Measurements from ENCODE around the gene SERPINA3.

SERPINA3 gene

DNA sequence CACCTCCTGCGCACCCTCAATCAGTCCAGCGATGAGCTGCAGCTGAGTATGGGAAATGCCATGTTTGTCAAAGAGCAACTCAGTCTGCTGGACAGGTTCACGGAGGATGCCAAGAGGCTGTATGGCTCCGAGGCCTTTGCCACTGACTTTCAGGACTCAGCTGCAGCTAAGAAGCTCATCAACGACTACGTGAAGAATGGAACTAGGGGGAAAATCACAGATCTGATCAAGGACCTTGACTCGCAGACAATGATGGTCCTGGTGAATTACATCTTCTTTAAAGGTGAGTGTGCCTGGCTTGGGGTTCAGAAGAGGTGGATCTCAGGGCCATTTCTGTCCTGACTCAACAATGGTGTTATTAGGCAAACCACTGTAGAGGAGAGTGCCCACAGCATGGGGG lies 2.6 kb downstream of the SERPINA3 start:
- no peak for DNase-seq (ENCODE audit: low read depth)
- Histone ChIP-seq H3K9ac (ENCODE audit: low read length) (no peak overlapping the region), H3K4me1 (ENCODE audit: control insufficient read depth, insufficient read depth, low read length) (peaks cover 21% of the 10 kb centered on the region), H3K4me3 (ENCODE audit: low read length) (no peak overlapping the region), H3K9me3 (ENCODE audit: control insufficient read depth, low read length) (peaks cover 43% of the 10 kb centered on the region), H3K36me3 (ENCODE audit: control insufficient read depth, insufficient read depth, low read length, severe bottlenecking) (peaks cover 7% of the 10 kb centered on the region), H3K27me3 (replicated peaks; ENCODE audit: control insufficient read depth, insufficient read depth, low read length) (peaks cover 7% of the 10 kb centered on the region)

DNA sequence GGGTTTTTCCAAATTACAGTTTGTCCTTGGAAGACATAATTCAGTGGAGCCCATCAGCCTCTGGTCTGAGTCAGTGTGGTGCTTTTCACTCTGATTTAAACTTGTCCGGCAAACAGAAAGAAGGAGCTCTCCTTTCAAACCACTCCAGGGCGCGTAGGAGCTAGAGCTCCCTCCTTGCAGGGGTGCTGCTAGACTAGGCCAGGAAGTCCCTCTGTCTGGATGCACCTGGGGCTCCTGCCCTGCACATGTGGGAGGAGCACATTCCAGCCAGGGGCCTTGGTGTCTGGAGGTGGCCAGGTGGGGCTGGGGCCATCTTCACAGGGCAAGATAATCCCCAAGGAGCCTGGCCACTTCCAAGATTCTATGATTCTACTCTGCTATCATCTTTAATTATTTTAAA lies 3.1 kb downstream of the SERPINA3 start:
- Histone ChIP-seq H3K9me3 (ENCODE audit: control insufficient read depth, low read length) (peaks cover 47% of the 10 kb centered on the region), H3K9ac (ENCODE audit: low read length) (no peak overlapping the region), H3K27me3 (replicated peaks; ENCODE audit: control insufficient read depth, insufficient read depth, low read length) (peaks cover 9% of the 10 kb centered on the region), H3K4me1 (ENCODE audit: control insufficient read depth, insufficient read depth, low read length) (peaks cover 21% of the 10 kb centered on the region), H3K36me3 (ENCODE audit: control insufficient read depth, insufficient read depth, low read length, severe bottlenecking) (peaks cover 7% of the 10 kb centered on the region), H3K4me3 (ENCODE audit: low read length) (no peak overlapping the region)
- no peak for DNase-seq (ENCODE audit: low read depth)

DNA sequence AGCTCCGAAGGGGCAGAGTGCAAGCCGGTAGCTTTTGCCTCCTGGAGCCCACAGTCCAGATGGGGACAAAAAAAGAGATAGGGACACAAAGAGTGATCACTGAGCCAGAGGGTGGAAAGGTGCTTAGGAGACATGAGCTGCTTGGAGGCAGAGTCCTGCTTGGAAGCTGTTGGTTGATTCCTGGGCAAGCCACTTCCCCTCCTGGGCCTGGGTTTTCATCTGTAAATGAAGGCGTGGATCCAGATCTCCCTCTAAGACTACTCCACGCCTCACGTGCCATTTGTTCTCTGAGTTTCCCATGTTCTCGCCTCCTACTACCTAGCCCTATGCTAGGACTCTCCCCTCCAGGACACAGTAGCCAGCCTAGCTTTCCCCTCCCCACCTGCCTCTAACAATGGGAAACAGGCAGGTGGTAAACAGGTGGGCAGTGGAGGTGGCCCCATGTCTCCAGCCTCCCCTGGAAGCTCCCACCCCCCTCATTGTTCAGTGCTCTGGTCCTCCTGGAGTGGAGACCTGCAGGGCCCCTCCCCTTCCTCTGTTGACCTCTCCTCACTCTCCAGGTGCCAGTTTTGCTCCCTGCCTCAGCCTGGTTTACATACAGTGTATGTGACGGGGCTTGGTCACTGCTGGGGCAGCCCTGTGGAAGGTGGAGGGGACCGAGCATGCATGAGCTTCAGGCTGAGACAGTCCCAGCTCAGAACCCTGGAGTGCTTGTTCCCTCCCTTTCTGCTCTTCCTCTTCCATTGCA lies 3.8 kb downstream of the SERPINA3 start:
- DNase-seq (ENCODE audit: low read depth), result no peak
- peaks cover 18% of the 10 kb centered on the region for H3K4me1 ChIP-seq (ENCODE audit: control insufficient read depth, insufficient read depth, low read length)
- H3K4me3 ChIP-seq (ENCODE audit: low read length), result no peak overlapping the region
- peaks cover 55% of the 10 kb centered on the region for H3K9me3 ChIP-seq (ENCODE audit: control insufficient read depth, low read length)
- peaks cover 11% of the 10 kb centered on the region for H3K27me3 ChIP-seq (replicated peaks; ENCODE audit: control insufficient read depth, insufficient read depth, low read length)
- H3K36me3 ChIP-seq (ENCODE audit: control insufficient read depth, insufficient read depth, low read length, severe bottlenecking), result peaks cover 7% of the 10 kb centered on the region
- H3K9ac ChIP-seq (ENCODE audit: low read length), result no peak overlapping the region

DNA sequence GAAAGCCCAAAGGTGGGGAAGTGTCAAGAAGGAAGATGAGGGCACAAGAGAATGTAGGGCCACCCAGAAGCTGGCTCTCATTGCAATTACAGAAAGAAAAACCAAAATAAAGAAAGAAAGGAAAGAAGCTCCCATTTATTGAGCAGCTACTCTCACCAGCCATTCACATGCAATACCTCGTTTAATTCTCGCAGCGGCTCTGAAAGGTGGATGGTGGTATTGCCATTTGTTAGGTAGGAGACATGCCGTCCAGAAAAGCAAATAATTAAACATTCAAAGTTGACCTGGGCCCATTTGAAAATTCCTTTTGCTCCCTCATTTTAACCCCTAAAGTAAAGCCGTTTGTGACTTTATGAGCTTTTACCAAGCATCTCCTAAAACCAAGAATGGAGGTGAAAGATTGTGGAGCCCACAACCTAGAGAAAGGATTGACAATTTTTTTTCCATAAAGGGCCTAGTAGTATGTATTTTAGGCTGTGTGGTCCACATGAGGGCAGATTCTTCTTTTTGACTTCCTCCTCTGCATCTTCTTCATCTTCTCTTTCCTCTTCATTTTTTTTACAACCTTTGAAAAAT lies 5.3 kb downstream of the SERPINA3 start:
- Histone ChIP-seq H3K4me3 (ENCODE audit: low read length) (no peak overlapping the region), H3K9me3 (ENCODE audit: control insufficient read depth, low read length) (peaks cover 59% of the 10 kb centered on the region), H3K36me3 (ENCODE audit: control insufficient read depth, insufficient read depth, low read length, severe bottlenecking) (peaks cover 7% of the 10 kb centered on the region), H3K9ac (ENCODE audit: low read length) (no peak overlapping the region), H3K4me1 (ENCODE audit: control insufficient read depth, insufficient read depth, low read length) (peaks cover 9% of the 10 kb centered on the region), H3K27me3 (replicated peaks; ENCODE audit: control insufficient read depth, insufficient read depth, low read length) (peaks cover 20% of the 10 kb centered on the region)
- no peak for DNase-seq (ENCODE audit: low read depth)

DNA sequence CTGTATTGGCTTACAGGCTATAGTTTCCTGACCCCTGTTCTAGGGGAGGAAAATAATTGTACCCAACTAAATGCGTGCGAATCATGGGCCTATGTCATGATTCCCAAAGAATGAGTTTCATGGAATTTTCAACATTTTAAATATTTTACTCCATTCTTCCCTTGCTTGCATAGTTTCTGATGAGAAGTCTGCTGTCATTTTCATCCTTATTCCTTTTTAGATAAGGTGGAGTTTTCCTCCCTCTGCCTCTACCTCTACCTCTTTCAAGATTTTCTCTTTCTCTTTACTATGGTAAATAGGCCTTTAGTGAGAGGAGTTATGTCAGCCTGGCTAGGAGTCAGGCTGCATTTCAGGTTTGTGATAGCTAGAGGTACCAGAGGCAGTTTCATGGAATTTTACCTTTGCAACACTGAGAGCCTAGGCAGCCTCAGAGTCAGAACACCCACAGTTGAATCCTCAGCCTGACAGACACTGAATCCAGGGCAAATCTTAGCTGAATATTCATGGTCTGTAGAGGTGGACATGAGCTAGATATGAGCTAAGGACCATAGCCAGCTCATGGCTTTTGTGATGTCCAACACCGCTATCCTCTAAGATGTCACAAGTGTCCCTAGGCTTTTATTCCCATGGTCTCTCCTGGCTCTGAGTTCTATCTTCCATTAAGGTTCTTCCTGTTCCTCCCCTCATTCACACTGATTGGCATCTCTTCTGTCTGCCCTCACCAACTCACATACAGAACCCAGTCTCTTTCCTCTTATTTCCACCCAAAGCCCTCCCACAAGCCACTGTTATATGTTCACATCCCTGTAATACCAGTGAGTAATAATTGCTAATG lies 6.0 kb downstream of the SERPINA3 start:
- peaks cover 1% of the 10 kb centered on the region for H3K4me1 ChIP-seq (ENCODE audit: control insufficient read depth, insufficient read depth, low read length)
- H3K36me3 ChIP-seq (ENCODE audit: control insufficient read depth, insufficient read depth, low read length, severe bottlenecking), result peaks cover 7% of the 10 kb centered on the region
- H3K9me3 ChIP-seq (ENCODE audit: control insufficient read depth, low read length), result peaks cover 59% of the 10 kb centered on the region
- no peak overlapping the region for H3K9ac ChIP-seq (ENCODE audit: low read length)
- peak; percentile 15 for DNase-seq (ENCODE audit: low read depth)
- H3K27me3 ChIP-seq (replicated peaks; ENCODE audit: control insufficient read depth, insufficient read depth, low read length), result peaks cover 26% of the 10 kb centered on the region
- H3K4me3 ChIP-seq (ENCODE audit: low read length), result peak overlapping the region; percentile 12

DNA sequence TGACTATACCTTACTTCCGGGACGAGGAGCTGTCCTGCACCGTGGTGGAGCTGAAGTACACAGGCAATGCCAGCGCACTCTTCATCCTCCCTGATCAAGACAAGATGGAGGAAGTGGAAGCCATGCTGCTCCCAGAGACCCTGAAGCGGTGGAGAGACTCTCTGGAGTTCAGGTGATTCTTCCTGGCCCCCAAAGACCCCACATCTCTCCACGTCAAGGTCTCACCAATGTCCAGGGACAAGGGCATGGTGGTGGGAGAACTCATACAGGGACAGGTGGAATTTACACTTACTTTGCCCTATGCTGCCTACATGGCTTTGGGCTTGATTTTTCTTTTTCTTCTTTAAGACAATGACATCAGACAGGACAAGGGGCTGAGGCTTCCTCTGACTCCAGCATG lies 7.1 kb downstream of the SERPINA3 start:
- Histone ChIP-seq H3K27me3 (replicated peaks; ENCODE audit: control insufficient read depth, insufficient read depth, low read length) (peaks cover 33% of the 10 kb centered on the region), H3K9ac (ENCODE audit: low read length) (no peak overlapping the region), H3K36me3 (ENCODE audit: control insufficient read depth, insufficient read depth, low read length, severe bottlenecking) (peaks cover 7% of the 10 kb centered on the region), H3K4me1 (ENCODE audit: control insufficient read depth, insufficient read depth, low read length) (no peaks in the 10 kb centered on the region), H3K4me3 (ENCODE audit: low read length) (peak overlapping the region; percentile 30), H3K9me3 (ENCODE audit: control insufficient read depth, low read length) (peaks cover 59% of the 10 kb centered on the region)
- no peak for DNase-seq (ENCODE audit: low read depth)

- peaks cover 58% of the 10 kb centered on the region for H3K9me3 ChIP-seq (ENCODE audit: control insufficient read depth, low read length)
- H3K36me3 ChIP-seq (ENCODE audit: control insufficient read depth, insufficient read depth, low read length, severe bottlenecking), result peaks cover 7% of the 10 kb centered on the region
- no peak overlapping the region for H3K4me3 ChIP-seq (ENCODE audit: low read length)
- no peak for DNase-seq (ENCODE audit: low read depth)
- no peaks in the 10 kb centered on the region for H3K4me1 ChIP-seq (ENCODE audit: control insufficient read depth, insufficient read depth, low read length)
- peaks cover 45% of the 10 kb centered on the region for H3K27me3 ChIP-seq (replicated peaks; ENCODE audit: control insufficient read depth, insufficient read depth, low read length)
- H3K9ac ChIP-seq (ENCODE audit: low read length), result no peak overlapping the region
Observed at GRCh38 chr14:94620597-94620996, 8.4 kb downstream of the SERPINA3 start.

DNA sequence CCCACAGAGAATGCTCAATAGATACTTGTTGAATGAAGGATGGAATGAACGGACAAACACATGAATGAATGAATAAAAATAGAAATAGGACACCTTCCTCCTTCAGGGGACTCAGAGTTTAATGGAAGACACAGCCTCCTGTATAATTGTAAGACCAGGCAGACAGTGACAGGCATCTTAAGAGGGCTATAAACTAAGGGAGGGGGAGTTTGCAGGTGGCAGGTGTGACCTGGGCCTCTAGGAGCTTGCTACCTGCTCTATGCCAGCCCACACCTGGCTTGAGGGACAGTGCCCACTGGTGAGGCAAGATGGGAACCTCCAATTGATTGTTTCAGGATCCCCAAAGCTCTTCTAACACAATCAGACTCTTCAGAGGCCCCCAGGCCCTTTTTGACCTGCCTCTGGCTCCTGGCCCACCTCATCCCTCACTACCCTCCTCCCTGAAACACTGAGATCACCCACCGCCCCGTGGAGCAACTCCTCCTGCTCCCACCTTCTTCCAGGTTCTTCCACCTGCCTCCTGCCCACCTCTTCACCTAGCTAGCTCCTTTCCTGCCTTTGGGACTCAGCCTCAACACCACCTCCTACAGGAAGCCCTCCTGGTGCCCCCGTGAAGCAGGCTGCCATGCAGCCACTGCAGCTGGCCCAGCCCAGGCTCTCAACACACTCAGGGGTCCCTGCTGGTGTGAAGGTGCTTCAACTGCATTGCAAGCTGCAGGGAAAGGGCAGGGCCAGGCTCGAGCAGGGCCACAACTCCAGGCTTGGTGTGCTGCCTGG lies 9.4 kb downstream of the SERPINA3 start:
- Histone ChIP-seq H3K36me3 (ENCODE audit: control insufficient read depth, insufficient read depth, low read length, severe bottlenecking) (peaks cover 7% of the 10 kb centered on the region), H3K9me3 (ENCODE audit: control insufficient read depth, low read length) (peaks cover 49% of the 10 kb centered on the region), H3K27me3 (replicated peaks; ENCODE audit: control insufficient read depth, insufficient read depth, low read length) (peaks cover 49% of the 10 kb centered on the region), H3K9ac (ENCODE audit: low read length) (no peak overlapping the region), H3K4me3 (ENCODE audit: low read length) (no peak overlapping the region), H3K4me1 (ENCODE audit: control insufficient read depth, insufficient read depth, low read length) (no peaks in the 10 kb centered on the region)
- DNase-seq (ENCODE audit: low read depth), result no peak

DNA sequence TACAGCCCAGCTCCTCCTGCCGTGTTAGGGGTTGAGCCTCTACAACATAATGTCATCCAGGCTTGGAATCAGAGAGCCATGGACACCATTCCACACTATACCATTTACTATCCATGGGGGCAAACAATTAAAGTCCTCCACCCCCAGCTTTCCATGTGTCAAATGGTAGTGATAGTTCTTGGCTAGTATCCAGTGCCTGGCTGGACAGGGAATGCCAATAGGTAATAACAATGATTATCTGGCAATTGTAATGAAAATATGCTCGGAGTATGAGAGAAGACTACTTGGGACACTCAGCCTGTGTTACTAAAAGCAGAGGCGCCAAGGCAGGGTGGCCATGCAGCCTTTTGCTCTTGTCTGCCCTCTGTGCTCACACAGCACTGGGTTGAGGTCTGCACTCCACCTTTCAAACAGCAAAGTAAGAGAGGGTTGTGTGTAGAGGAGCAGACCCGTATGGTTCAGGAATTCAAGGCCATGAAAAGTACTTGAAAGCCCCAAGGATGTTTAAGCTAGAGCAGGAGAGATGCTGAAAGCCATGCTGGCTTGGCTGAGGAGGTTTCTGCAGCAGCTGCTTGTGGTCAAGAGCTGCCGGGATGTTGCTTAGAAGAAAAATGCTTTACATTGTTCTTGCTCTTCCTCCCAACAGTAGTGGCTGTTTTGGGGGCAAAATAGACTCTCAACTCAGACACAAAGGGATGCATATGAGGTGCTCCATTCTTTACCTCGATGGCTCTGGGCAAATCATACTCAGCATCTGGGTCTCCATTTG lies 10.6 kb downstream of the SERPINA3 start:
- DNase-seq (ENCODE audit: low read depth), result peak; percentile 19
- Histone ChIP-seq H3K27me3 (replicated peaks; ENCODE audit: control insufficient read depth, insufficient read depth, low read length) (peaks cover 57% of the 10 kb centered on the region), H3K4me1 (ENCODE audit: control insufficient read depth, insufficient read depth, low read length) (no peaks in the 10 kb centered on the region), H3K4me3 (ENCODE audit: low read length) (no peak overlapping the region), H3K36me3 (ENCODE audit: control insufficient read depth, insufficient read depth, low read length, severe bottlenecking) (peaks cover 7% of the 10 kb centered on the region), H3K9ac (ENCODE audit: low read length) (no peak overlapping the region), H3K9me3 (ENCODE audit: control insufficient read depth, low read length) (peaks cover 36% of the 10 kb centered on the region)

GRCh38 chr14:94623422-94623809 lies 11.2 kb downstream of the SERPINA3 start:
- Histone ChIP-seq H3K36me3 (ENCODE audit: control insufficient read depth, insufficient read depth, low read length, severe bottlenecking) (peaks cover 7% of the 10 kb centered on the region), H3K4me1 (ENCODE audit: control insufficient read depth, insufficient read depth, low read length) (no peaks in the 10 kb centered on the region), H3K4me3 (ENCODE audit: low read length) (no peak overlapping the region), H3K9me3 (ENCODE audit: control insufficient read depth, low read length) (peaks cover 30% of the 10 kb centered on the region), H3K27me3 (replicated peaks; ENCODE audit: control insufficient read depth, insufficient read depth, low read length) (peaks cover 63% of the 10 kb centered on the region), H3K9ac (ENCODE audit: low read length) (no peak overlapping the region)
- no peak for DNase-seq (ENCODE audit: low read depth)

Measured in adipocyte (in vitro differentiated cells).